Sigmoid colon (tissue), 7 donors: ENCODE data around the gene MAU2. TPM values are rescaled to one million over a fixed set of nuclear protein-coding genes. Genes with fewer than 3 reads are reported as not detected.
"Not testable (repeated sequence)": the region's sequence is repeated elsewhere in the genome, so short reads cannot be mapped to it uniquely, and the experiment has no call there.

Source experiments
- DNase-seq: peaks from one replicate; pipeline ENCODE4 v3.0.0-alpha.2; 2019
- H3K27ac ChIP-seq, 4 donors: fragments of 200-600 bp; sonication (generic); one replicate each; pipeline ENCODE4 v1.5.1; 2016 to 2019; ENCODE audit warnings: mild to moderate bottlenecking in 1 of 4
- H3K27me3 ChIP-seq, 3 donors: fragments of 200-600 bp; sonication (generic); one replicate each; pipeline ENCODE4 v1.5.1; 2019; ENCODE audit warnings: mild to moderate bottlenecking in 1 of 3
- H3K36me3 ChIP-seq, 4 donors: fragments of 200-600 bp; sonication (generic); one replicate each; pipeline ENCODE4 v1.5.1; 2016 to 2019
- H3K4me1 ChIP-seq, 4 donors: fragments of 200-600 bp; sonication (generic); one replicate each; pipeline ENCODE4 v1.5.1; 2017 to 2019
- H3K4me3 ChIP-seq, 4 donors: fragments of 200-600 bp; sonication (generic); one replicate each; pipeline ENCODE4 v1.5.1; 2017 to 2019; ENCODE audit warnings: mild to moderate bottlenecking in 2 of 4, moderate library complexity in 1 of 4
- H3K9me3 ChIP-seq, 4 donors: fragments of 200-600 bp in 3 of 4; sonication (generic) in 3 of 4; one replicate each; pipeline versions ENCODE4 v1.5.1 to v1.6.1; 2013 to 2019
- CTCF ChIP-seq, 4 experiments: fragments of 450-650 bp in 3 of 4; fragments of 200-600 bp in 1 of 4; IDR thresholded peaks; one replicate each; pipeline ENCODE4 v1.5.1; 2016 to 2019; ENCODE audit warnings: antibody characterized with exemption in 4 of 4, mild to moderate bottlenecking in 3 of 4, moderate library complexity in 2 of 4
- EP300 ChIP-seq, 4 donors: sonication (generic); formaldehyde crosslinking; IDR thresholded peaks; one replicate each; pipeline ENCODE4 v1.6.1; 2017; ENCODE audit warnings: antibody characterized with exemption in 4 of 4
- POLR2A ChIP-seq, 2 donors: fragments of 450-650 bp; IDR thresholded peaks; one replicate each; pipeline ENCODE4 v1.6.1; 2016; ENCODE audit warnings: antibody characterized with exemption in 2 of 2, mild to moderate bottlenecking in 2 of 2, moderate library complexity in 2 of 2
- POLR2AphosphoS5 ChIP-seq, 4 donors: sonication (generic); formaldehyde crosslinking; IDR thresholded peaks; one replicate each; pipeline ENCODE4 v1.6.1; 2017; ENCODE audit warnings: antibody characterized with exemption in 4 of 4
- WGBS, 2 donors: extraction: QIAGEN DNeasy Blood & Tissue Kit; methylation state at CpG; one replicate each; pipeline ENCODE4 v1.1.7; 2013; 5-methylcytosine and 5-hydroxymethylcytosine counted together
- intact Hi-C: fragments of 100-400 bp; cut with DNase I; formaldehyde crosslinking; loops from one replicate; pipeline ENCODE4 v1.15.1; 2023
- polyA plus RNA-seq, 3 donors: library from polyadenylated mRNA; stranded (reverse); fragments of 200-250 nt; gene quantifications; one replicate each; pipeline ENCODE4 v1.2.3, GENCODE V29; 2013
- total RNA-seq, 4 donors: library from RNA; depleted of rRNA; stranded (reverse); fragments of >200 nt; gene quantifications; one replicate each; pipeline ENCODE4 v1.1.0, GENCODE V29; 2016
- donor health status: healthy with polysubstance abuse.
- donor health status: Bipolar disorder and iron deficiency.
- donor health status: healthy.

MAU2 gene
- total and polyA plus RNA-seq, 7 donors, result 7.8 to 94.4 (median 33.3) TPM

- intact Hi-C loops, result loop anchor here (5.0 kb wide), 1 partner anchor 39 kb away; the partner anchor contains the start of gene GATAD2A
- TF ChIP-seq POLR2A (IDR thresholded peaks at IDR 0.05) (no peak), CTCF (IDR thresholded peaks at IDR 0.05) (no peak), EP300 (IDR thresholded peaks at IDR 0.05) (no peak), POLR2AphosphoS5 (IDR thresholded peaks at IDR 0.05) (no peak)
- no peak overlapping the region for H3K27ac ChIP-seq
- 86 to 91% methylated on average over 7 of the region's 7 CpGs for WGBS, 2 donors
- H3K4me3 ChIP-seq, result no peak overlapping the region
- DNase-seq, result no peak
- no peaks in the 10 kb centered on the region for H3K36me3 ChIP-seq
- peaks cover 0 to 12% (median 5%) of the 10 kb centered on the region in 4 donors for H3K4me1 ChIP-seq
- H3K9me3 ChIP-seq, result no peaks in the 10 kb centered on the region
- H3K27me3 ChIP-seq, result no peaks in the 10 kb centered on the region
Measured at GRCh38 chr19:19368087-19368486, 47.5 kb downstream of the MAU2 start.

GRCh38 chr19:19371059-19371458 is 50.4 kb downstream of the MAU2 start:
- H3K27me3 ChIP-seq, result no peaks in the 10 kb centered on the region
- no peak overlapping the region for H3K27ac ChIP-seq
- peaks cover 0 to 6% (median 3%) of the 10 kb centered on the region in 4 donors for H3K4me1 ChIP-seq
- TF ChIP-seq POLR2AphosphoS5 (IDR thresholded peaks at IDR 0.05), result no peak
- no peak for TF ChIP-seq CTCF (IDR thresholded peaks at IDR 0.05)
- no peak for TF ChIP-seq EP300 (IDR thresholded peaks at IDR 0.05)
- TF ChIP-seq POLR2A (IDR thresholded peaks at IDR 0.05), result no peak
- no peaks in the 10 kb centered on the region for H3K36me3 ChIP-seq
- H3K4me3 ChIP-seq, result no peak overlapping the region
- 34 to 73% methylated on average over 8 of the region's 8 CpGs for WGBS, 2 donors
- H3K9me3 ChIP-seq, result no peaks in the 10 kb centered on the region
- intact Hi-C loops, result no loop called here
- DNase-seq, result no peak

GRCh38 chr19:19372656-19373416 is 52.2 kb downstream of the MAU2 start:
- H3K27ac ChIP-seq, result peak overlapping the region; percentile 42 to 69 (median 55)
- H3K27me3 ChIP-seq, result no peaks in the 10 kb centered on the region
- peak in 3 of 4 donors; percentile 18 to 63 (median 29) for TF ChIP-seq POLR2AphosphoS5 (IDR thresholded peaks at IDR 0.05)
- no peak for TF ChIP-seq CTCF (IDR thresholded peaks at IDR 0.05)
- no peak for TF ChIP-seq EP300 (IDR thresholded peaks at IDR 0.05)
- TF ChIP-seq POLR2A (IDR thresholded peaks at IDR 0.05), result peak in 1 of 2 donors; percentile 48
- H3K4me1 ChIP-seq, result peaks cover 0 to 8% (median 7%) of the 10 kb centered on the region in 4 donors
- intact Hi-C loops, result no loop called here
- no peaks in the 10 kb centered on the region for H3K36me3 ChIP-seq
- H3K4me3 ChIP-seq, result no peak overlapping the region
- no peaks in the 10 kb centered on the region for H3K9me3 ChIP-seq
- 18 to 39% methylated on average over 8 of the region's 8 CpGs for WGBS, 2 donors
- peak; percentile 82 for DNase-seq

- intact Hi-C loops, result no loop called here
- DNase-seq, result no peak
- no peaks in the 10 kb centered on the region for H3K9me3 ChIP-seq
- WGBS, 2 donors, result 87 to 88% methylated on average over 2 of the region's 2 CpGs
- H3K27ac ChIP-seq, result peak overlapping the region in 1 of 4 donors; percentile 21
- H3K36me3 ChIP-seq, result no peaks in the 10 kb centered on the region
- no peak for TF ChIP-seq POLR2AphosphoS5 (IDR thresholded peaks at IDR 0.05)
- H3K4me1 ChIP-seq, result peaks cover 0 to 31% (median 24%) of the 10 kb centered on the region in 4 donors
- no peaks in the 10 kb centered on the region for H3K27me3 ChIP-seq
- H3K4me3 ChIP-seq, result no peak overlapping the region
Measured at GRCh38 chr19:19379527-19379926, 58.9 kb downstream of the MAU2 start.

- H3K9me3 ChIP-seq, H3K27me3 ChIP-seq, DNase-seq, intact Hi-C loops, H3K36me3 ChIP-seq, H3K4me3 ChIP-seq: not testable (repeated sequence)
- 92% methylated on average over 12 of the region's 12 CpGs for WGBS, 2 donors
- Histone ChIP-seq H3K27ac (peak overlapping the region in 1 of 4 donors; percentile 21), H3K4me1 (peaks cover 0 to 37% (median 28%) of the 10 kb centered on the region in 4 donors)
Measured at GRCh38 chr19:19380316-19380715, 59.7 kb downstream of the MAU2 start.
